ENCODE data around the gene ATXN10.

The ATXN10 gene

GRCh38 chr22:45648301-45649117 lies 23.1 kb upstream of the ATXN10 start:
- Histone ChIP-seq H2BK12ac (ENCODE audit: low read length in 2 of 2) (no peak overlapping the region), H3K4me3 (ENCODE audit: insufficient read depth in 1 of 2, low read depth in 1 of 2, low read length in 2 of 2) (no peak overlapping the region), H3K4me2 (ENCODE audit: low read length, poor library complexity, severe bottlenecking) (no peak overlapping the region), H2BK120ac (ENCODE audit: low read depth, low read length) (no peak overlapping the region), H3K14ac (ENCODE audit: low read length in 2 of 2) (no peak overlapping the region), H2BK5ac (ENCODE audit: low read depth, low read length, poor library complexity, severe bottlenecking) (no peak overlapping the region), H3K9me3 (ENCODE audit: control insufficient read depth, low read length) (no peaks in the 10 kb centered on the region), H3K27me3 (ENCODE audit: control insufficient read depth in 1 of 2, insufficient read depth in 1 of 2, low read length in 2 of 2) (peaks cover 0 to 62% of the 10 kb centered on the region in 2 experiments), H3K36me3 (ENCODE audit: control insufficient read depth in 1 of 2, insufficient read depth in 2 of 2, low read depth in 1 of 2, low read length in 2 of 2) (no peaks in the 10 kb centered on the region), H2AFZ (ENCODE audit: low read depth, low read length) (no peak overlapping the region), H3K18ac (ENCODE audit: low read depth in 1 of 2, low read length in 2 of 2) (no peak overlapping the region), H3K4ac (ENCODE audit: low read depth in 1 of 2, low read length in 2 of 2) (no peak overlapping the region), H3K23ac (ENCODE audit: low read length in 2 of 2) (no peak overlapping the region), H3K4me1 (ENCODE audit: control insufficient read depth, insufficient read depth, low read depth, low read length) (peaks cover 18% of the 10 kb centered on the region), H3K9ac (ENCODE audit: low read length) (no peak overlapping the region), H4K8ac (ENCODE audit: low read length) (no peak overlapping the region), H3K27ac (ENCODE audit: low read length, poor library complexity, severe bottlenecking) (no peak overlapping the region), H4K91ac (ENCODE audit: low read length) (no peak overlapping the region), H3K79me1 (replicated peaks; ENCODE audit: low read length, poor library complexity, severe bottlenecking) (no peaks in the 10 kb centered on the region), H2BK15ac (ENCODE audit: low read depth, poor library complexity, severe bottlenecking) (no peak overlapping the region), H2AK5ac (ENCODE audit: low read length, severe bottlenecking) (no peak overlapping the region)
- no peak for DNase-seq
- 90% methylated on average over 24 of the region's 24 CpGs for WGBS

- Histone ChIP-seq H3K4me3 (ENCODE audit: insufficient read depth in 1 of 2, low read depth in 1 of 2, low read length in 2 of 2) (no peak overlapping the region), H3K14ac (ENCODE audit: low read length in 2 of 2) (no peak overlapping the region), H3K36me3 (ENCODE audit: control insufficient read depth in 1 of 2, insufficient read depth in 2 of 2, low read depth in 1 of 2, low read length in 2 of 2) (no peaks in the 10 kb centered on the region), H3K27me3 (ENCODE audit: control insufficient read depth in 1 of 2, insufficient read depth in 1 of 2, low read length in 2 of 2) (peaks cover 0 to 55% of the 10 kb centered on the region in 2 experiments), H2BK5ac (ENCODE audit: low read depth, low read length, poor library complexity, severe bottlenecking) (no peak overlapping the region), H3K4me2 (ENCODE audit: low read length, poor library complexity, severe bottlenecking) (no peak overlapping the region), H3K18ac (ENCODE audit: low read depth in 1 of 2, low read length in 2 of 2) (no peak overlapping the region), H3K4me1 (ENCODE audit: control insufficient read depth, insufficient read depth, low read depth, low read length) (peaks cover 18% of the 10 kb centered on the region), H2BK120ac (ENCODE audit: low read depth, low read length) (no peak overlapping the region), H3K23ac (ENCODE audit: low read length in 2 of 2) (no peak overlapping the region), H4K8ac (ENCODE audit: low read length) (no peak overlapping the region), H2AK5ac (ENCODE audit: low read length, severe bottlenecking) (no peak overlapping the region), H3K9ac (ENCODE audit: low read length) (no peak overlapping the region), H2BK15ac (ENCODE audit: low read depth, poor library complexity, severe bottlenecking) (no peak overlapping the region), H4K91ac (ENCODE audit: low read length) (no peak overlapping the region), H3K27ac (ENCODE audit: low read length, poor library complexity, severe bottlenecking) (no peak overlapping the region), H2BK12ac (ENCODE audit: low read length in 2 of 2) (no peak overlapping the region), H3K4ac (ENCODE audit: low read depth in 1 of 2, low read length in 2 of 2) (no peak overlapping the region), H2AFZ (ENCODE audit: low read depth, low read length) (no peak overlapping the region), H3K9me3 (ENCODE audit: control insufficient read depth, low read length) (no peaks in the 10 kb centered on the region), H3K79me1 (replicated peaks; ENCODE audit: low read length, poor library complexity, severe bottlenecking) (no peaks in the 10 kb centered on the region)
- DNase-seq = no peak
- 99% methylated on average over 6 of the region's 6 CpGs for WGBS
Observed at GRCh38 chr22:45649809-45650208, 21.8 kb upstream of the ATXN10 start.

- H4K8ac ChIP-seq (ENCODE audit: low read length) = no peak overlapping the region
- no peak overlapping the region for H2AK5ac ChIP-seq (ENCODE audit: low read length, severe bottlenecking)
- H3K4ac ChIP-seq (ENCODE audit: low read depth in 1 of 2, low read length in 2 of 2) = no peak overlapping the region
- no peak overlapping the region for H2AFZ ChIP-seq (ENCODE audit: low read depth, low read length)
- no peak overlapping the region for H4K91ac ChIP-seq (ENCODE audit: low read length)
- H2BK15ac ChIP-seq (ENCODE audit: low read depth, poor library complexity, severe bottlenecking) = no peak overlapping the region
- no peaks in the 10 kb centered on the region for H3K9me3 ChIP-seq (ENCODE audit: control insufficient read depth, low read length)
- H2BK120ac ChIP-seq (ENCODE audit: low read depth, low read length) = no peak overlapping the region
- peaks cover 12% of the 10 kb centered on the region for H3K4me1 ChIP-seq (ENCODE audit: control insufficient read depth, insufficient read depth, low read depth, low read length)
- no peak overlapping the region for H3K4me3 ChIP-seq (ENCODE audit: insufficient read depth in 1 of 2, low read depth in 1 of 2, low read length in 2 of 2)
- no peak overlapping the region for H2BK12ac ChIP-seq (ENCODE audit: low read length in 2 of 2)
- H3K36me3 ChIP-seq (ENCODE audit: control insufficient read depth in 1 of 2, insufficient read depth in 2 of 2, low read depth in 1 of 2, low read length in 2 of 2) = no peaks in the 10 kb centered on the region
- H3K9ac ChIP-seq (ENCODE audit: low read length) = no peak overlapping the region
- H3K79me1 ChIP-seq (replicated peaks; ENCODE audit: low read length, poor library complexity, severe bottlenecking) = no peaks in the 10 kb centered on the region
- no peak overlapping the region for H3K23ac ChIP-seq (ENCODE audit: low read length in 2 of 2)
- no peak overlapping the region for H3K14ac ChIP-seq (ENCODE audit: low read length in 2 of 2)
- H2BK5ac ChIP-seq (ENCODE audit: low read depth, low read length, poor library complexity, severe bottlenecking) = no peak overlapping the region
- H3K4me2 ChIP-seq (ENCODE audit: low read length, poor library complexity, severe bottlenecking) = no peak overlapping the region
- DNase-seq = no peak
- peaks cover 0 to 49% of the 10 kb centered on the region in 2 experiments for H3K27me3 ChIP-seq (ENCODE audit: control insufficient read depth in 1 of 2, insufficient read depth in 1 of 2, low read length in 2 of 2)
- H3K27ac ChIP-seq (ENCODE audit: low read length, poor library complexity, severe bottlenecking) = no peak overlapping the region
- H3K18ac ChIP-seq (ENCODE audit: low read depth in 1 of 2, low read length in 2 of 2) = no peak overlapping the region
- 87% methylated on average over 12 of the region's 12 CpGs for WGBS
Observed at GRCh38 chr22:45650721-45651120, 20.9 kb upstream of the ATXN10 start.

GRCh38 chr22:45651931-45652528 lies 19.6 kb upstream of the ATXN10 start:
- Histone ChIP-seq H2BK15ac (ENCODE audit: low read depth, poor library complexity, severe bottlenecking) (no peak overlapping the region), H2AFZ (ENCODE audit: low read depth, low read length) (no peak overlapping the region), H2BK5ac (ENCODE audit: low read depth, low read length, poor library complexity, severe bottlenecking) (no peak overlapping the region), H4K8ac (ENCODE audit: low read length) (no peak overlapping the region), H3K18ac (ENCODE audit: low read depth in 1 of 2, low read length in 2 of 2) (no peak overlapping the region), H3K4ac (ENCODE audit: low read depth in 1 of 2, low read length in 2 of 2) (no peak overlapping the region), H3K4me2 (ENCODE audit: low read length, poor library complexity, severe bottlenecking) (no peak overlapping the region), H3K4me1 (ENCODE audit: control insufficient read depth, insufficient read depth, low read depth, low read length) (peaks cover 7% of the 10 kb centered on the region), H3K9ac (ENCODE audit: low read length) (no peak overlapping the region), H2BK12ac (ENCODE audit: low read length in 2 of 2) (no peak overlapping the region), H4K91ac (ENCODE audit: low read length) (no peak overlapping the region), H3K14ac (ENCODE audit: low read length in 2 of 2) (no peak overlapping the region), H3K79me1 (replicated peaks; ENCODE audit: low read length, poor library complexity, severe bottlenecking) (no peaks in the 10 kb centered on the region), H3K36me3 (ENCODE audit: control insufficient read depth in 1 of 2, insufficient read depth in 2 of 2, low read depth in 1 of 2, low read length in 2 of 2) (no peaks in the 10 kb centered on the region), H3K27me3 (ENCODE audit: control insufficient read depth in 1 of 2, insufficient read depth in 1 of 2, low read length in 2 of 2) (peaks cover 0 to 42% of the 10 kb centered on the region in 2 experiments), H3K27ac (ENCODE audit: low read length, poor library complexity, severe bottlenecking) (no peak overlapping the region), H3K4me3 (ENCODE audit: insufficient read depth in 1 of 2, low read depth in 1 of 2, low read length in 2 of 2) (no peak overlapping the region), H3K9me3 (ENCODE audit: control insufficient read depth, low read length) (no peaks in the 10 kb centered on the region), H2BK120ac (ENCODE audit: low read depth, low read length) (no peak overlapping the region), H2AK5ac (ENCODE audit: low read length, severe bottlenecking) (peak overlapping the region; percentile 31), H3K23ac (ENCODE audit: low read length in 2 of 2) (no peak overlapping the region)
- WGBS = 88% methylated on average over 10 of the region's 11 CpGs
- DNase-seq = no peak
